Activated CD8-positive, alpha-beta memory T cell treated with anti-CD3 and anti-CD28 coated beads, Interleukin-2, amount 50 U/mL, for 1 hour (primary cell): ENCODE measurements around the gene KRT71.
"Not testable (repeated sequence)": the region's sequence is repeated elsewhere in the genome, so short reads cannot be mapped to it uniquely, and the experiment has no call there.

Experiments
- DNase-seq: peaks from one replicate; pipeline ENCODE4 v3.0.0-alpha.2; 2020; ENCODE audit errors: extremely low read depth

Gene KRT71

GRCh38 chr12:52552681-52553195 lies at the start of gene KRT71:
Gene KRT71, minus strand, starts transcription at chr12:52553145. Its CDS starts 68 bp downstream, at chr12:52553077.
- no peak for DNase-seq

GRCh38 chr12:52602552-52602951 lies 49.6 kb upstream of the KRT71 start:
- DNase-seq, result no peak

- DNase-seq, result no peak
Observed at GRCh38 chr12:52601671-52602070, 48.7 kb upstream of the KRT71 start.

- DNase-seq, result no peak
Observed at GRCh38 chr12:52600941-52601481, 48.1 kb upstream of the KRT71 start, which contains the start of gene KRT72. Gene KRT72, minus strand, starts transcription at chr12:52601463. Its CDS starts 11 bp downstream, at chr12:52601452.

GRCh38 chr12:52600475-52600874 lies 47.5 kb upstream of the KRT71 start:
- no peak for DNase-seq

GRCh38 chr12:52600071-52600470 lies 47.1 kb upstream of the KRT71 start:
- DNase-seq, result no peak

- DNase-seq, result no peak
Observed at GRCh38 chr12:52598966-52599365, 46.0 kb upstream of the KRT71 start.

- DNase-seq, result not testable (repeated sequence)
Observed at GRCh38 chr12:52594237-52594636, 41.3 kb upstream of the KRT71 start.

- no peak for DNase-seq
Observed at GRCh38 chr12:52591521-52591920, 38.6 kb upstream of the KRT71 start.

- no peak for DNase-seq
Observed at GRCh38 chr12:52590021-52590420, 37.1 kb upstream of the KRT71 start.

GRCh38 chr12:52587563-52587962 lies 34.6 kb upstream of the KRT71 start:
- no peak for DNase-seq

- DNase-seq, result peak; percentile 84
Observed at GRCh38 chr12:52585946-52586345, 33.0 kb upstream of the KRT71 start.

- no peak for DNase-seq
Observed at GRCh38 chr12:52585066-52585465, 32.1 kb upstream of the KRT71 start.

- no peak for DNase-seq
Observed at GRCh38 chr12:52584156-52584682, 31.3 kb upstream of the KRT71 start.

GRCh38 chr12:52582971-52583456 lies 30.1 kb upstream of the KRT71 start:
- peak; percentile 35 for DNase-seq

- DNase-seq, result no peak
Observed at GRCh38 chr12:52582486-52582885, 29.5 kb upstream of the KRT71 start.

- no peak for DNase-seq
Observed at GRCh38 chr12:52581481-52581880, 28.5 kb upstream of the KRT71 start.

GRCh38 chr12:52581066-52581465 lies 28.1 kb upstream of the KRT71 start:
- DNase-seq, result no peak

GRCh38 chr12:52580496-52580895 lies 27.6 kb upstream of the KRT71 start:
- DNase-seq, result no peak

GRCh38 chr12:52579468-52580465 lies 26.8 kb upstream of the KRT71 start:
- DNase-seq, result no peak

GRCh38 chr12:52578469-52578868 lies 25.5 kb upstream of the KRT71 start:
- no peak for DNase-seq

GRCh38 chr12:52577316-52577715 lies 24.4 kb upstream of the KRT71 start:
- DNase-seq, result no peak
